Measurements from ENCODE around the gene CAST. TPM values are rescaled to one million over a fixed set of nuclear protein-coding genes. Genes with fewer than 3 reads are reported as not detected.

Gene CAST
- total RNA-seq, 1 experiment from 2014 or later: 52.3 TPM

DNA sequence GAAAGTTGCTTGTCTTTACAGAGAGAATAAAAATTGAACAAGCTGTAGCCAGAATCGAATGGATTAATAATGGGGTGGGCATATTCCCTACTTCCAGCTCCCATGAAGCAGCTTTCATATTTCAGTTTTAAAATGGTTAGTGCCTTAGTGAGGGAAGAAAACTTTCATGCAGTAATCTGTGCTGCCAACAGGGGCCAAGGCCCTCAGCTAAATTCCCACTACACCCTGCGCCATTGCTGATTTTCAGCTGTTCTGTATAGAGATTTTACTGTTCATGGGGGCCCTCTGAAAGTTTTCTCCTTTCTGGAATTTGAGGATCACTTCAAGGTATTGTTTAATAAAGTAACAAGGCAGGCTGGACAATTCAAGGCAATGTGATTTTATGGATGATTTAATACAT is 58.2 kb downstream of the CAST start:
- H3K18ac ChIP-seq (ENCODE audit: insufficient read length, low read depth, low read length): no peak overlapping the region
- H3K56ac ChIP-seq (ENCODE audit: insufficient read length, low read depth, low read length): no peak overlapping the region
- H3K27ac ChIP-seq (ENCODE audit: insufficient read length, low read depth, low read length): no peak overlapping the region
- no peaks in the 10 kb centered on the region for H3K79me2 ChIP-seq (ENCODE audit: insufficient read depth, low read length)
- no peak overlapping the region for H2AK5ac ChIP-seq (ENCODE audit: insufficient read length, low read length)
- H2BK5ac ChIP-seq (ENCODE audit: insufficient read length, low read length): no peak overlapping the region
- no peaks in the 10 kb centered on the region for H3K27me3 ChIP-seq (ENCODE audit: insufficient read depth, low read length)
- H3K23me2 ChIP-seq (ENCODE audit: insufficient read length, low read depth, low read length, poor library complexity, severe bottlenecking): no peaks in the 10 kb centered on the region
- no peaks in the 10 kb centered on the region for H4K20me1 ChIP-seq (ENCODE audit: control insufficient read depth, insufficient read depth, insufficient read length)
- no peak overlapping the region for H2BK15ac ChIP-seq (ENCODE audit: low read depth, low read length)
- no peaks in the 10 kb centered on the region; a peak in 1 of 7 replicates for H3K36me3 Mint-ChIP-seq (ENCODE audit: insufficient read depth in 1 of 3, low read depth in 3 of 3)
- no peak overlapping the region for H3K4me3 Mint-ChIP-seq
- no peak overlapping the region for H2BK120ac ChIP-seq (ENCODE audit: low read depth, low read length, poor library complexity, severe bottlenecking)
- H4K8ac ChIP-seq (replicated peaks; ENCODE audit: insufficient read length, low read depth, low read length): no peak overlapping the region
- H3K9me3 ChIP-seq (ENCODE audit: control insufficient read depth, low read depth, low read length): no peaks in the 10 kb centered on the region
- no peak overlapping the region for H2BK12ac ChIP-seq (ENCODE audit: insufficient read length, low read depth, low read length)
- H3K4me1 Mint-ChIP-seq: peaks cover 9% of the 10 kb centered on the region in 2 experiments
- H3T11ph ChIP-seq (ENCODE audit: low read length): no peak overlapping the region
- H3K23ac ChIP-seq (ENCODE audit: insufficient read length, low read depth, low read length): no peak overlapping the region
- H3K9ac ChIP-seq (ENCODE audit: extremely low read depth, insufficient read length, low read length): no peak overlapping the region
- no peaks in the 10 kb centered on the region for H3K79me1 ChIP-seq (ENCODE audit: insufficient read depth, low read depth, low read length, poor library complexity, severe bottlenecking)
- TF ChIP-seq CTCF (conservative IDR thresholded peaks at IDR 0.05): no peak; the same call in 1 of the 3 replicates
- H3K4me1 ChIP-seq (ENCODE audit: insufficient read depth, low read length): no peaks in the 10 kb centered on the region
- no peak overlapping the region for H4K91ac ChIP-seq (ENCODE audit: insufficient read length, low read depth, low read length)
- no peaks in the 10 kb centered on the region for H3K9me3 Mint-ChIP-seq
- WGBS (ENCODE audit: extremely low coverage, insufficient read length, low lambda C conversion rate): no CpG with 5 or more reads among the region's 2 CpGs
- H4K5ac ChIP-seq (ENCODE audit: insufficient read length, low read depth, low read length): no peak overlapping the region
- no peak overlapping the region for H2AFZ ChIP-seq (ENCODE audit: low read length)
- H3K4ac ChIP-seq (ENCODE audit: low read depth, low read length): no peak overlapping the region
- H2BK20ac ChIP-seq (ENCODE audit: low read depth, low read length, poor library complexity, severe bottlenecking): no peak overlapping the region
- no peaks in the 10 kb centered on the region for H3K27me3 Mint-ChIP-seq (ENCODE audit: low read depth)
- H3K14ac ChIP-seq (ENCODE audit: insufficient read depth, low read length): no peak overlapping the region
- no peak overlapping the region for H3K27ac Mint-ChIP-seq
- no peak for DNase-seq
- no peak overlapping the region for H3K4me2 ChIP-seq (ENCODE audit: insufficient read depth, insufficient read length, low read length)

Data from H9 (cell line).